ENCODE data around the gene NPFFR1. TPM values are rescaled to one million over a fixed set of nuclear protein-coding genes. Genes with fewer than 3 reads are reported as not detected.

Gene NPFFR1
- total RNA-seq, 1 experiment from 2014 or later = 0.02 TPM

DNA sequence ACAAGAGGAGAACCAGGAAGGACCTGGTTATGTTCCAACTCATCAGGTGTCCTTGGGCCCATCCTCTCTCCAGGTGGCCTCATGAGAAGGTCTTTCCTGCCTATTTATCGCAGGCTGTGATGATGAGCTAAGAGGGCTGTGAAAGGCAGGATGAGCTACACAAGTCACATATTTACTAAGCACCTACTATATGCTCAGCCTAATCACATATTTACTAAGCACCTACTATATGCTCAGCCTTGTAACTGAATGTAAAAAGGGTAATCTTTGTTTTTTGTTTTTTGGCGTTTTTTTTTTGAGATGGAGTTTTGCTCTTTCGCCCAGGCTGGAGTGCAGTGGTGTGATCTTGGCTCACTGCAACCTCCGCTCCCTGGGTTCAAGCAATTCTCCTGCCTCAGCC is 44.2 kb upstream of the NPFFR1 start:
- Histone ChIP-seq H3K36me3 (ENCODE audit: insufficient read depth, low read length, poor library complexity, severe bottlenecking) (no peaks in the 10 kb centered on the region), H3K9me3 (ENCODE audit: low read depth, low read length, poor library complexity, severe bottlenecking) (peaks cover under 1% of the 10 kb centered on the region), H3K4me1 (ENCODE audit: insufficient read depth, low read length, poor library complexity, severe bottlenecking) (peaks cover 45% of the 10 kb centered on the region), H3K4me3 (ENCODE audit: low read depth, low read length, poor library complexity, severe bottlenecking) (no peak overlapping the region), H3K27ac (ENCODE audit: low read depth, low read length, poor library complexity, severe bottlenecking) (no peak overlapping the region), H3K27me3 (replicated peaks; ENCODE audit: insufficient read depth, low read depth, low read length, poor library complexity) (no peaks in the 10 kb centered on the region)
- DNase-seq (ENCODE audit: low spot score) = no peak
- POLR2A ChIA-PET (ENCODE audit: low non-redundant PET) = no interaction called here
- BruUV-seq (replicated peaks) = no TSS peak
- intact Hi-C loops (cut with micrococcal nuclease; ENCODE audit: unreplicated experiment) = no loop called here
- CTCF ChIA-PET = interaction anchor here (0.6 kb wide), 1 partner anchor 42 kb away, joined by 9 read pairs; no protein-coding TSS in a partner anchor
- TF ChIP-seq, protein P1, sequence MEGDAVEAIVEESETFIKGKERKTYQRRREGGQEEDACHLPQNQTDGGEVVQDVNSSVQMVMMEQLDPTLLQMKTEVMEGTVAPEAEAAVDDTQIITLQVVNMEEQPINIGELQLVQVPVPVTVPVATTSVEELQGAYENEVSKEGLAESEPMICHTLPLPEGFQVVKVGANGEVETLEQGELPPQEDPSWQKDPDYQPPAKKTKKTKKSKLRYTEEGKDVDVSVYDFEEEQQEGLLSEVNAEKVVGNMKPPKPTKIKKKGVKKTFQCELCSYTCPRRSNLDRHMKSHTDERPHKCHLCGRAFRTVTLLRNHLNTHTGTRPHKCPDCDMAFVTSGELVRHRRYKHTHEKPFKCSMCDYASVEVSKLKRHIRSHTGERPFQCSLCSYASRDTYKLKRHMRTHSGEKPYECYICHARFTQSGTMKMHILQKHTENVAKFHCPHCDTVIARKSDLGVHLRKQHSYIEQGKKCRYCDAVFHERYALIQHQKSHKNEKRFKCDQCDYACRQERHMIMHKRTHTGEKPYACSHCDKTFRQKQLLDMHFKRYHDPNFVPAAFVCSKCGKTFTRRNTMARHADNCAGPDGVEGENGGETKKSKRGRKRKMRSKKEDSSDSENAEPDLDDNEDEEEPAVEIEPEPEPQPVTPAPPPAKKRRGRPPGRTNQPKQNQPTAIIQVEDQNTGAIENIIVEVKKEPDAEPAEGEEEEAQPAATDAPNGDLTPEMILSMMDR (conservative IDR thresholded peaks at IDR 0.05; ENCODE audit: low read depth, low read length) = no peak
- no peak for TF ChIP-seq EZH2 (IDR thresholded peaks at IDR 0.05; ENCODE audit: borderline replicate concordance, low read depth, low read length, poor library complexity, severe bottlenecking)

- ChIA-PET CTCF (no interaction called here), POLR2A (ENCODE audit: low non-redundant PET) (interaction anchor here (0.5 kb wide), 1 partner anchor 10 kb away, joined by 3 read pairs; no protein-coding TSS in a partner anchor)
- TF ChIP-seq, protein P1 (conservative IDR thresholded peaks at IDR 0.05; ENCODE audit: low read depth, low read length) = no peak
- TF ChIP-seq EZH2 (IDR thresholded peaks at IDR 0.05; ENCODE audit: borderline replicate concordance, low read depth, low read length, poor library complexity, severe bottlenecking) = no peak
- Histone ChIP-seq H3K4me1 (ENCODE audit: insufficient read depth, low read length, poor library complexity, severe bottlenecking) (peaks cover 21% of the 10 kb centered on the region), H3K36me3 (ENCODE audit: insufficient read depth, low read length, poor library complexity, severe bottlenecking) (no peaks in the 10 kb centered on the region), H3K4me3 (ENCODE audit: low read depth, low read length, poor library complexity, severe bottlenecking) (no peak overlapping the region), H3K27ac (ENCODE audit: low read depth, low read length, poor library complexity, severe bottlenecking) (peak overlapping the region; percentile 53), H3K27me3 (replicated peaks; ENCODE audit: insufficient read depth, low read depth, low read length, poor library complexity) (no peaks in the 10 kb centered on the region), H3K9me3 (ENCODE audit: low read depth, low read length, poor library complexity, severe bottlenecking) (no peaks in the 10 kb centered on the region)
- DNase-seq (ENCODE audit: low spot score) = no peak
- intact Hi-C loops (cut with micrococcal nuclease; ENCODE audit: unreplicated experiment) = no loop called here
- no TSS peak for BruUV-seq (replicated peaks)
Observed at GRCh38 chr10:70324951-70325781, 41.4 kb upstream of the NPFFR1 start.

GRCh38 chr10:70324339-70324861 is 40.6 kb upstream of the NPFFR1 start:
- intact Hi-C loops (cut with micrococcal nuclease; ENCODE audit: unreplicated experiment) = no loop called here
- Histone ChIP-seq H3K27ac (ENCODE audit: low read depth, low read length, poor library complexity, severe bottlenecking) (no peak overlapping the region), H3K9me3 (ENCODE audit: low read depth, low read length, poor library complexity, severe bottlenecking) (no peaks in the 10 kb centered on the region), H3K27me3 (replicated peaks; ENCODE audit: insufficient read depth, low read depth, low read length, poor library complexity) (no peaks in the 10 kb centered on the region), H3K36me3 (ENCODE audit: insufficient read depth, low read length, poor library complexity, severe bottlenecking) (no peaks in the 10 kb centered on the region), H3K4me3 (ENCODE audit: low read depth, low read length, poor library complexity, severe bottlenecking) (no peak overlapping the region), H3K4me1 (ENCODE audit: insufficient read depth, low read length, poor library complexity, severe bottlenecking) (peaks cover 15% of the 10 kb centered on the region)
- no peak for DNase-seq (ENCODE audit: low spot score)
- ChIA-PET POLR2A (ENCODE audit: low non-redundant PET) (interaction anchor here (0.5 kb wide), 1 partner anchor 9 kb away, joined by 3 read pairs; no protein-coding TSS in a partner anchor), CTCF (no interaction called here)
- no peak for TF ChIP-seq EZH2 (IDR thresholded peaks at IDR 0.05; ENCODE audit: borderline replicate concordance, low read depth, low read length, poor library complexity, severe bottlenecking)
- TF ChIP-seq, protein P1 (conservative IDR thresholded peaks at IDR 0.05; ENCODE audit: low read depth, low read length) = no peak
- no TSS peak for BruUV-seq (replicated peaks)
